Upper lobe of right lung (tissue), 1 donor: ENCODE data around the gene VWA1. TPM values are rescaled to one million over a fixed set of nuclear protein-coding genes. Genes with fewer than 3 reads are reported as not detected.
A peak's percentile ranks its signal among the peaks of the same experiment; 100 is the strongest.
"Not testable (repeated sequence)": the region's sequence is repeated elsewhere in the genome, so short reads cannot be mapped to it uniquely, and the experiment has no call there.

Source experiments
- ATAC-seq: fragments of 200-7000 bp; cut with Tn5 transposase; one replicate; pipeline ENCODE4 v1.9.1; 2020; ENCODE audit warnings: mild to moderate bottlenecking, moderate library complexity
- DNase-seq: peaks from one replicate; pipeline ENCODE4 v3.0.0-alpha.2; 2020
- H3K27ac ChIP-seq: fragments of 200-600 bp; one replicate; pipeline ENCODE4 v1.8.0; 2022
- H3K27me3 ChIP-seq: fragments of 200-600 bp; one replicate; pipeline ENCODE4 v1.8.0; 2022; ENCODE audit warnings: mild to moderate bottlenecking
- H3K36me3 ChIP-seq: fragments of 200-600 bp; one replicate; pipeline ENCODE4 v1.8.0; 2022
- H3K4me1 ChIP-seq: fragments of 200-600 bp; one replicate; pipeline ENCODE4 v1.8.0; 2022
- H3K4me3 ChIP-seq: fragments of 200-600 bp; one replicate; pipeline ENCODE4 v1.8.0; 2022; ENCODE audit warnings: mild to moderate bottlenecking
- H3K9me3 ChIP-seq: fragments of 200-600 bp; one replicate; pipeline ENCODE4 v1.8.0; 2022
- intact Hi-C: fragments of 100-400 bp; cut with DNase I; formaldehyde crosslinking; loops from one replicate; pipeline ENCODE4 v1.11.0; 2022
- total RNA-seq: library from RNA; stranded (reverse); fragmentation: NEBNext Ultra II Directional; extraction: Animal tissue kit (Norgen Biotek cat#: 25700); gene quantifications from one replicate; pipeline ENCODE4 v1.2.1, GENCODE V29; 2021
- TF ChIP-seq, protein P1 (sequence below): fragments of 200-600 bp; IDR thresholded peaks from one replicate; pipeline ENCODE4 v1.8.0; 2022; ENCODE audit warnings: antibody characterized with exemption
- donor health status: DM: no; HTN: yes; CAD: no; lungs with severe emphysema.

VWA1 gene
- total RNA-seq, 1 donor from 2014 or later = 87.4 TPM

DNA sequence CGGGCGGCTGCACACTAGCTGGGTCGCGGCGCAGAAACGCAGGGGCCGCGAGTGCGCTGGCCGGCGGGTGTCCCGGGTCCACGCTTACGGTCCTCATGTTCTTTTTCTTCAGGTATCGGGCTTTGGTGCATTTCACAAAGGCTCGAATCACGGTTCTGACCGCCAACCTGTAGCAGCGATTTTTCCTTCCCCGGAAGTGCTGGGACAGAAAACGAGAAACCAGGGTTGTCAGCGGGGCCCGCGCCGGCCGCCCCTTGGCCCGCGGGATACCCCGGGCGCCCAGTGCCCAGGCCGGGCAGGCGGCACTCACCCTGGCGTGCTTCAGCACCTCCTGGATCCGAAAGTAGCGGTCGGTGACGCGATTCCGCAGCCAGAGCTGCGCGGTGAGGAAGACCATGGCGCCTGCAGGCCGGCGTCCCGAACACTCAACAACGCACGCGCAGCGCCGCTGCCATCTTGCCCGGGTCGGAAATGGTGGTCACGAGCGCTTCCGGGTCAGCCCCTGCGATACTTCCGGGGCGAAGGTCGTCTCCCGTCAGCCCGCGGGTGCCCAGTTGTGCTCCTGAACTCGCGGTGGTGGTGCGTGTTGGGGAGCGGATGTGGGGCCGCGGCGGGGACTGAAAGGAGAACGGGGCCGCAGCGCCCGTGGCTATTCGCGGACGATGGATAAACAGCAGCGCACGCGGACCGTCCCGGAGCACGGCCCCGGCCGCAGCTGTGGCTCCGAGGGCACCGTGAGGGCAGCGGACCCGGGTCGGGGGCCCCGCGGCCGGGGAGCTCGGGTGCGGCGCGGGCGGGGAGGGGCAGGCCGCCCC, 28.5 kb upstream of the VWA1 start, which contains the start of gene MRPL20:
MRPL20 (minus strand) TSS at position 473 of the 815 bp plus-strand sequence; CDS start at position 397, 76 bp downstream.
- H3K27ac ChIP-seq = peak within 1 kb of the TSS; percentile 90
- intact Hi-C loops = no loop called here
- DNase-seq (peak; percentile 97), ATAC-seq (peak; percentile 99)
- peaks cover 37% of the 10 kb centered on the region for H3K36me3 ChIP-seq
- H3K27me3 ChIP-seq = no peaks in the 10 kb centered on the region
- no peaks in the 10 kb centered on the region for H3K9me3 ChIP-seq
- TF ChIP-seq, protein P1, sequence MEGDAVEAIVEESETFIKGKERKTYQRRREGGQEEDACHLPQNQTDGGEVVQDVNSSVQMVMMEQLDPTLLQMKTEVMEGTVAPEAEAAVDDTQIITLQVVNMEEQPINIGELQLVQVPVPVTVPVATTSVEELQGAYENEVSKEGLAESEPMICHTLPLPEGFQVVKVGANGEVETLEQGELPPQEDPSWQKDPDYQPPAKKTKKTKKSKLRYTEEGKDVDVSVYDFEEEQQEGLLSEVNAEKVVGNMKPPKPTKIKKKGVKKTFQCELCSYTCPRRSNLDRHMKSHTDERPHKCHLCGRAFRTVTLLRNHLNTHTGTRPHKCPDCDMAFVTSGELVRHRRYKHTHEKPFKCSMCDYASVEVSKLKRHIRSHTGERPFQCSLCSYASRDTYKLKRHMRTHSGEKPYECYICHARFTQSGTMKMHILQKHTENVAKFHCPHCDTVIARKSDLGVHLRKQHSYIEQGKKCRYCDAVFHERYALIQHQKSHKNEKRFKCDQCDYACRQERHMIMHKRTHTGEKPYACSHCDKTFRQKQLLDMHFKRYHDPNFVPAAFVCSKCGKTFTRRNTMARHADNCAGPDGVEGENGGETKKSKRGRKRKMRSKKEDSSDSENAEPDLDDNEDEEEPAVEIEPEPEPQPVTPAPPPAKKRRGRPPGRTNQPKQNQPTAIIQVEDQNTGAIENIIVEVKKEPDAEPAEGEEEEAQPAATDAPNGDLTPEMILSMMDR = no peak
- peak within 1 kb of the TSS; percentile 99 for H3K4me3 ChIP-seq
- H3K4me1 ChIP-seq = peaks cover 21% of the 10 kb centered on the region

DNA sequence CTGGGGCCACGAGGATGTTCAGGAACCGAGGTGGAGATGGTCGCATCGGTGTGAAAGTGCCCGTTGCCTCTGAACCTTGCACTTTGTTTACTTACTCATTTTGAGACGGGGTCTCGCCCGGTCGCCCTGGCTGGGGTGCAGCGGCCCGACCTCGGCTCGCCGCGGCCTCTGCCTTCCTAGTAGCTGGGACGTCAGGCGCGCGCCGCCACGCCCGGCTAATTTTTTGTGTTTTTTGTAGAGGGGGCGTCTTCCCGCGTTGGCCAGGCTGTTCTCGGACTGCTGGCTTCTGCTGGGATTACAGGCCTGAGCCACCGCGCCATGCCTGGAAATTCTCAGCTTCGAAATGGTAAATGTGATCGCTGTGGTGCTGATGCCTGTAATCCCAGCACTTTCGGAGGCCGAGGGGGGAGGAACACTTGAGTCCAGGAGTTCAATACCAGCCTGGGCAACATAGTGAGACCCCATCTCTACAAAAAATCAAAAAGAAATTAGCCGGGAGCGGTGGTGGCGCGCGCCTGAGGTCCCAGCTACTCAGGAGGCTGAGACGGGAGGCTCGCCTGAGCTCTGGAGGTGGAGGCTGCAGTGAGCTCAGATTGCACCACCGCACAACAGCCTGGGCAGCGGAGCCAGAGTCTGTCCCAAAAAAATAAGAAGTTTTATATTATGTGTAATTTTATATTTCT, 27.7 kb upstream of the VWA1 start:
- intact Hi-C loops = no loop called here
- TF ChIP-seq, protein P1 = no peak
- H3K4me1 ChIP-seq = peaks cover 21% of the 10 kb centered on the region
- H3K27ac ChIP-seq = peak overlapping the region; percentile 90
- H3K9me3 ChIP-seq = no peaks in the 10 kb centered on the region
- H3K4me3 ChIP-seq = peak overlapping the region; percentile 99
- ATAC-seq = peak; percentile 4
- DNase-seq = no peak
- peaks cover 29% of the 10 kb centered on the region for H3K36me3 ChIP-seq
- H3K27me3 ChIP-seq = no peaks in the 10 kb centered on the region

DNA sequence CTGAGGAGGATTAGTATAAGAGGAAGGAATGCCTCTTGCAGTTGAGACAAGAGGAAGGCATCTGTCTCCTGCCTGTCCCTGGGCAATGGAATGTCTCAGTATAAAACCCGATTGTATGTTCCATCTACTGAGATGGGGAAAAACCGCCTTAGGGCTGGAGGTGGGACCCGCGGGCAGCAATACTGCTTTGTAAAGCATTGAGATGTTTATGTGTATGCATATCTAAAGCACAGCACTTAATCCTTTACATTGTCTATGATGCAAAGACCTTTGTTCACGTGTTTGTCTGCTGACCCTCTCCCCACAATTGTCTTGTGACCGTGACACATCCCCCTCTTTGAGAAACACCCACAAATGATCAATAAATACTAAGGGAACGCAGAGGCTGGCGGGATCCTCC, 25.3 kb upstream of the VWA1 start:
- intact Hi-C loops, H3K9me3 ChIP-seq, ATAC-seq, H3K4me3 ChIP-seq, H3K27me3 ChIP-seq, DNase-seq, H3K36me3 ChIP-seq: not testable (repeated sequence)
- H3K4me1 ChIP-seq = peaks cover 21% of the 10 kb centered on the region
- peak overlapping the region; percentile 17 for H3K27ac ChIP-seq

DNA sequence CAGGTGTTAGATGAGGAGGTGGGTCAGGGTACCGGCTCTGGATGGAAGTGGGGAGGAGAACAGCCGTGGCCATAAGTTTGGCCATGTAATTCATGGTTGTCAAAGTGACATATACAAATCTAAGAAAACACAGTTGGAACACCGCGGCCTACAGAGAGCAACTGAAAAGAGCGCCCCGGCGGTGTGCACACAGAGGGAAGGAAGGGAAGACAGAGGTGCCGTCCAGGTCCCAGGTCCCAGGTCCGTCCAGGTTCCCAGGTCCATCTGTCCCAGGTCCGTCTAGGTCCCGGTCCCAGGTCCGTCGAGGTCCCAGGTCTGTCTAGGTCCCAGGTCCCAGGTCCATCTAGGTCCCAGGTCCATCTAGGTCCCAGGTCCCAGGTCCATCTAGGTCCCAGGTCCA, 23.9 kb upstream of the VWA1 start:
- no peaks in the 10 kb centered on the region for H3K36me3 ChIP-seq
- intact Hi-C loops = no loop called here
- H3K27ac ChIP-seq = no peak overlapping the region
- no peaks in the 10 kb centered on the region for H3K27me3 ChIP-seq
- no peaks in the 10 kb centered on the region for H3K9me3 ChIP-seq
- TF ChIP-seq, protein P1 = no peak
- no peak overlapping the region for H3K4me3 ChIP-seq
- peaks cover 12% of the 10 kb centered on the region for H3K4me1 ChIP-seq
- ATAC-seq = no peak
- no peak for DNase-seq

DNA sequence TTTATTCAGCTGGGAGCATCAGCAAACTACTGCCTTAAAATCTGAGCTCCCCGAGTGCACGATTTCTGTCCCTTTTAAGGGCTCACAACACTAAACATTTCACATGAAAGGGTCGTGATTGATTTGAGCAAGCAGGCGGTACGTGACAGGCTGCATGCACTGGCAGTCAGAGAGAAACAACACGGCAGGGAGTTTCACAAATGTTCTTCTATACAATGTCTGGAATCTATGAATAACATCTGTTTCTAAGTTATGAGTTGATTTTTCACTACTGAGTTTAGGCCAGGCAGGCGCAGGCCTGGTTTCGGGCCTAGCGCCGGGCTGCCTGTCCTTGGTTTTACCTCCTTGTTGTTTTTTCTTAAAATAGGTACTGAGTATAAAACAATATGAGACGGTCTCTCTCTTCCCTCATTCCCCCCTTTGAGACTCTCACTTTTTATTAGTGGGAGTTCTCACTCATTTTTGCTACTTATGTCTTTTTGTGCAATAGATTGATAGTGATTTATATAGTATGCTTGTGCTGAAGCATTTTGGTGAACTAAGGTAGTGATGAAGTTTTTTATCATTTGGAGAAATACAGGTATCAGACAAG, 23.1 kb upstream of the VWA1 start:
- not testable (repeated sequence) for DNase-seq, H3K36me3 ChIP-seq, ATAC-seq

DNA sequence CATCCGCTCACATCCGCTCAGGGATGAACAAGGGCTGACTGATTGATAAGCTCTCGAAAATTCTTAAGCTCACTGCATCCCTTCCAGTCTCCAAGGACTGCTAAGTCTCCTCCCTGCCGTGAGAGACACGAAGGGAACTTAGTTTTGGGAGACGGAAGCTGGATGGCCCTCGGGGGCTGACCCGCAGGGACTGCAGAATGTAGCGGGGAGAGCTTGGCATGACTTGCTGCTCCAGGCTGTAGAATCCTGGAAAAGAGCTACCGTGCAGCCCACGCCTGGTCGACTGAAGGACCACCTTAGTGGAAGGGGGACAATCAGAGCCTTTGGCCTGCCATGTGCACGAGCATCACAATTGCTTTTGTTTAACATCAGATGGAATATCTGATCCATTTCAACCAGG, 19.7 kb upstream of the VWA1 start:
- no peak for ATAC-seq
- DNase-seq = no peak
- no peaks in the 10 kb centered on the region for H3K4me1 ChIP-seq
- no peaks in the 10 kb centered on the region for H3K9me3 ChIP-seq
- no peak overlapping the region for H3K4me3 ChIP-seq
- no peak overlapping the region for H3K27ac ChIP-seq
- no peaks in the 10 kb centered on the region for H3K27me3 ChIP-seq
- TF ChIP-seq, protein P1 = no peak
- no peaks in the 10 kb centered on the region for H3K36me3 ChIP-seq
- intact Hi-C loops = no loop called here

More for the DNA sequence above, 23.1 kb upstream of the VWA1 start:
- H3K4me3 ChIP-seq, intact Hi-C loops, H3K27me3 ChIP-seq, H3K27ac ChIP-seq, H3K9me3 ChIP-seq: not testable (repeated sequence)
- H3K4me1 ChIP-seq = peaks cover 12% of the 10 kb centered on the region

DNA sequence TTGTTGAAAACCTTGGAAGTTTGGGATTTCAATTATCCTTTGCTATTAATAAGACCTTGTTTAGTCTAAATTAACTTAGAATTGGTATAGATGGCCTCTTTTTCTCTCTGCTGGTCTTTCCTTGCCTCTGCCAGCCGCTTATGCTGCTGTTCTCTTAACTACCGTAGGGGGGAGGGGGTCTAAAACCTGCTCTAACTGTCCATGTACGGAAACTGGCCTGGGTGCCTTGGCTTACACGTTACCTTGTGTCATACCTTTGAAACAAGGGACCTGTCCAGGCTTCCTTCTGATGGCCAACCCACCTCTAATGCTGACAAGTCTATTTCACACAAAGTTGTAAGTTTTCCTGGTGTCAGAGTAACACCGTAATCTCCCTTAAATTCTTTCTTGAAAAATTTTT, 18.1 kb upstream of the VWA1 start:
- intact Hi-C loops, H3K36me3 ChIP-seq, DNase-seq, H3K4me3 ChIP-seq, H3K4me1 ChIP-seq, H3K9me3 ChIP-seq, H3K27me3 ChIP-seq, H3K27ac ChIP-seq, ATAC-seq: not testable (repeated sequence)

DNA sequence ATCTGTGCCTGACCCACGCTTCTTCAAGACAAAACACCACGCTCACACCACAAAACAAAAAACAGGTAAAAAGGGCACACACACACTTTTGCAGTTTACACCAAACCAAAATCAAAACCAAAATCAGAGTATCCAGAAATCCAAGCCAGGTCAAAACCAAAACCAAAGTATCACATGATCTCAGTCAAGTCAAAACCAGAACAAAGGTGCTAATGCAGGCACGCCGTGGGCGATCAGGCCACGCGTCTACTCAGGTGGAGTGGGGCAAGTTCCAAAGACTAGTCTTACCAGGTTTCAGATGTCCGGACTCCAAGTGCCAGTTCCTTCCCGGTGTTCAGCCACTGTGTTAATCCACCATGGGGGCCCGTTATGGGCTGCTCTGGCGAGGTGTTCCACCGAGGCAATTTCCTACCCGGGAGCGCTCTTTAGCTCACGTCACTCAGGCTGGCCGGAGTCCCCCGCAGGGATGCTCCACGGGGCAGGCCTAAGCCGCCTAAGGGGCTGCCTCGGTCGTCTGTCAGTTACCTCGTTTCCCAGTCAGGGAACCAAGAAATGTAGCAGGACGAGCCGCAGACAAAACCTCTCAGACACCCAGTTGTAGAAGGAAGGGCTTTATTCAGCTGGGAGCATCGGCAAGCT, 17.5 kb upstream of the VWA1 start:
- H3K36me3 ChIP-seq, ATAC-seq, intact Hi-C loops, H3K4me3 ChIP-seq, H3K9me3 ChIP-seq, H3K4me1 ChIP-seq, DNase-seq, H3K27ac ChIP-seq, H3K27me3 ChIP-seq: not testable (repeated sequence)
